GM23338 (cell line): ENCODE results near the gene LRMDA. TPM values are rescaled to one million over a fixed set of nuclear protein-coding genes. Genes with fewer than 3 reads are reported as not detected.

Experiments used
- ATAC-seq: fragments of 200-7000 bp; cut with Tn5 transposase; 3 replicates; pipeline ENCODE4 v1.9.1; 2020
- DNase-seq: peaks from one replicate; pipeline ENCODE4 v3.0.0-alpha.2; 2015; ENCODE audit warnings: low spot score
- H2AFZ ChIP-seq: fragments of 200-600 bp; sonication (generic); 2 replicates; pipeline ENCODE4 v1.8.0; 2016; ENCODE audit warnings: antibody characterized with exemption, mild to moderate bottlenecking, moderate library complexity
- H3F3A ChIP-seq: fragments of 200-600 bp; sonication (generic); replicated peaks from 2 replicates; pipeline ENCODE4 v1.8.0; 2017; ENCODE audit warnings: antibody characterized with exemption, mixed run types, low read depth
- H3K27ac ChIP-seq: fragments of 200-600 bp; sonication (generic); 2 replicates; pipeline ENCODE4 v1.6.1; 2016; ENCODE audit warnings: low read depth
- H3K27me3 ChIP-seq: fragments of 200-600 bp; sonication (generic); 2 replicates; pipeline ENCODE4 v1.8.0; 2016; ENCODE audit warnings: mild to moderate bottlenecking, mixed run types, moderate library complexity; ENCODE audit not compliant: insufficient read depth
- H3K36me3 ChIP-seq: fragments of 200-600 bp; sonication (generic); 2 replicates; pipeline ENCODE4 v1.8.0; 2016; ENCODE audit warnings: mild to moderate bottlenecking; ENCODE audit not compliant: insufficient read depth
- H3K4me1 ChIP-seq: fragments of 200-600 bp; sonication (generic); 2 replicates; pipeline ENCODE4 v1.8.0; 2016; ENCODE audit warnings: mild to moderate bottlenecking, moderate library complexity; ENCODE audit not compliant: insufficient read depth
- H3K4me2 ChIP-seq: fragments of 200-600 bp; sonication (generic); 2 replicates; pipeline ENCODE4 v1.7.1; 2017; ENCODE audit warnings: mixed run types
- H3K4me3 ChIP-seq: fragments of 200-600 bp; sonication (generic); 2 replicates; pipeline ENCODE4 v1.6.1; 2016; ENCODE audit warnings: mixed run types
- H3K79me2 ChIP-seq: fragments of 200-600 bp; sonication (generic); replicated peaks from 2 replicates; pipeline ENCODE4 v1.8.0; 2017; ENCODE audit warnings: mild to moderate bottlenecking; ENCODE audit not compliant: insufficient read depth
- H3K9me2 ChIP-seq: fragments of 200-600 bp; sonication (generic); 2 replicates; pipeline ENCODE4 v1.8.0; 2017; ENCODE audit not compliant: insufficient read depth
- H4K20me1 ChIP-seq: fragments of 200-600 bp; sonication (generic); replicated peaks from 2 replicates; pipeline ENCODE4 v1.8.0; 2017; ENCODE audit warnings: mild to moderate bottlenecking; ENCODE audit not compliant: insufficient read depth
- H3K27ac Mint-ChIP-seq: 2 replicates; pipeline ENCODE4 v1.8.0; 2020; ENCODE audit warnings: inconsistent platforms, mild to moderate bottlenecking, moderate library complexity, mixed read lengths
- H3K27me3 Mint-ChIP-seq: 3 replicates; pipeline ENCODE4 v1.8.0; 2022; ENCODE audit warnings: low read depth, mild to moderate bottlenecking, moderate library complexity, mixed read lengths, inconsistent platforms; ENCODE audit not compliant: insufficient read depth, poor library complexity
- H3K36me3 Mint-ChIP-seq: 3 replicates; pipeline ENCODE4 v1.8.0; 2021; ENCODE audit warnings: low read depth, mild to moderate bottlenecking, inconsistent platforms, moderate library complexity, mixed read lengths
- H3K4me1 Mint-ChIP-seq: 3 replicates; pipeline ENCODE4 v1.8.0; 2020; ENCODE audit warnings: mild to moderate bottlenecking, inconsistent platforms, mixed read lengths
- H3K4me3 Mint-ChIP-seq: 3 replicates; pipeline ENCODE4 v1.8.0; 2021; ENCODE audit warnings: moderate library complexity, mild to moderate bottlenecking, inconsistent platforms, mixed read lengths
- H3K9me3 Mint-ChIP-seq: 3 replicates; pipeline ENCODE4 v1.8.0; 2020; ENCODE audit warnings: moderate library complexity, mild to moderate bottlenecking, inconsistent platforms, mixed read lengths
- CREB1 ChIP-seq: fragments of 250-450 bp; sonication (Bioruptor Pico); IDR thresholded peaks from 2 replicates; pipeline ENCODE4 v1.5.0; 2020; ENCODE audit warnings: low read depth, mild to moderate bottlenecking, moderate library complexity
- CTCF ChIP-seq, 2 experiments: fragments of 200-600 bp in 1 of 2; sonication (generic) in 1 of 2; conservative IDR thresholded peaks; 2 replicates each; pipeline versions ENCODE4 v1.5.1 to v1.6.1; 2016 to 2017; ENCODE audit warnings: antibody characterized with exemption in 2 of 2, low read depth in 2 of 2, mild to moderate bottlenecking in 2 of 2, moderate library complexity in 1 of 2
- EZH2 ChIP-seq: fragments of 200-600 bp; sonication (generic); IDR thresholded peaks from one replicate; pipeline ENCODE4 v1.8.0; 2017; ENCODE audit warnings: antibody characterized with exemption, mild to moderate bottlenecking, low read depth; ENCODE audit not compliant: unreplicated experiment
- EZH2phosphoT487 ChIP-seq: fragments of 200-600 bp; sonication (generic); IDR thresholded peaks from one replicate; pipeline ENCODE4 v1.8.1; 2018; ENCODE audit warnings: antibody characterized with exemption; ENCODE audit not compliant: unreplicated experiment
- JUNB ChIP-seq: IDR thresholded peaks from one replicate; pipeline ENCODE4 v1.6.1; 2016; ENCODE audit warnings: antibody characterized with exemption; ENCODE audit not compliant: unreplicated experiment
- NANOG ChIP-seq: IDR thresholded peaks from 2 replicates; pipeline ENCODE4 v1.6.1; 2016; ENCODE audit warnings: antibody characterized with exemption, borderline replicate concordance
- REST ChIP-seq: IDR thresholded peaks from one replicate; pipeline ENCODE4 v1.6.1; 2018; ENCODE audit warnings: antibody characterized with exemption; ENCODE audit not compliant: unreplicated experiment
- STAT1 ChIP-seq: IDR thresholded peaks from one replicate; pipeline ENCODE4 v1.6.1; 2016; ENCODE audit warnings: antibody characterized with exemption; ENCODE audit not compliant: unreplicated experiment
- ZNF331 ChIP-seq: fragments of 250-450 bp; sonication (Bioruptor Pico); IDR thresholded peaks from 2 replicates; pipeline ENCODE4 v1.5.0; 2020; ENCODE audit warnings: low read depth, mild to moderate bottlenecking, moderate library complexity
- polyA plus RNA-seq: library from polyadenylated mRNA; unstranded; fragments of >200 nt; fragmentation: Nextera tagmentation; extraction: Ambion mirVana; gene quantifications from 2 replicates; pipeline ENCODE4 v1.2.1, GENCODE V29; 2016
- total RNA-seq: library from RNA; depleted of rRNA; stranded (reverse); fragments of >200 nt; shearing (Covaris generic); gene quantifications from 2 replicates; pipeline ENCODE4 v1.2.3, GENCODE V29; 2014

LRMDA gene
- total and polyA plus RNA-seq, 2 experiments from 2014 or later, result 0.90 to 1.8 TPM

GRCh38 chr10:76206797-76207352, 775.5 kb downstream of the LRMDA start (continued):
- no peak for TF ChIP-seq STAT1
- TF ChIP-seq EZH2phosphoT487, result no peak

- H3K27ac ChIP-seq, result no peak overlapping the region
- H3K79me2 ChIP-seq, result no peaks in the 10 kb centered on the region
- H3K4me3 Mint-ChIP-seq, result no peak overlapping the region
- no peaks in the 10 kb centered on the region for H3K36me3 ChIP-seq
- peaks cover 7% of the 10 kb centered on the region; the same call in 2 of the 3 replicates for H3K36me3 Mint-ChIP-seq
- no peaks in the 10 kb centered on the region for H4K20me1 ChIP-seq
- H3K9me2 ChIP-seq, result peaks cover 16% of the 10 kb centered on the region
- no peak overlapping the region; the same call in 1 of the 2 replicates for H2AFZ ChIP-seq
- H3F3A ChIP-seq, result no peaks in the 10 kb centered on the region
- H3K4me1 ChIP-seq, result no peaks in the 10 kb centered on the region; the same call in 1 of the 2 replicates
- no peaks in the 10 kb centered on the region for H3K27me3 ChIP-seq
- H3K4me3 ChIP-seq, result no peak overlapping the region
- ATAC-seq (no peak; the same call in 2 of the 3 replicates), DNase-seq (no peak)
- no peak overlapping the region for H3K27ac Mint-ChIP-seq
- no peak overlapping the region for H3K4me2 ChIP-seq
- peaks cover 21% of the 10 kb centered on the region for H3K4me1 Mint-ChIP-seq
- H3K27me3 Mint-ChIP-seq, result no peaks in the 10 kb centered on the region
- TF ChIP-seq NANOG (no peak), ZNF331 (CRISPR knock-in tag) (no peak), CTCF (conservative IDR thresholded peaks at IDR 0.05; ENCODE audit: low read depth in 2 of 2) (no peak), CREB1 (CRISPR knock-in tag) (no peak), REST (no peak)
- peaks cover 2% of the 10 kb centered on the region for H3K9me3 Mint-ChIP-seq
Measured at GRCh38 chr10:76209135-76209534, 777.7 kb downstream of the LRMDA start.

GRCh38 chr10:76210211-76210610, 778.8 kb downstream of the LRMDA start:
- Histone ChIP-seq H3K36me3 (no peaks in the 10 kb centered on the region), H4K20me1 (no peaks in the 10 kb centered on the region), H3K9me2 (peaks cover 11% of the 10 kb centered on the region), H2AFZ (no peak overlapping the region), H3K27me3 (no peaks in the 10 kb centered on the region), H3K4me2 (no peak overlapping the region), H3K4me3 (no peak overlapping the region), H3K27ac (no peak overlapping the region), H3K4me1 (no peaks in the 10 kb centered on the region; the same call in 1 of the 2 replicates), H3K79me2 (no peaks in the 10 kb centered on the region), H3F3A (no peaks in the 10 kb centered on the region)
- DNase-seq, result no peak
- no peaks in the 10 kb centered on the region for H3K27me3 Mint-ChIP-seq
- no peak overlapping the region for H3K4me3 Mint-ChIP-seq
- peaks cover 3% of the 10 kb centered on the region; the same call in 2 of the 3 replicates for H3K36me3 Mint-ChIP-seq
- ATAC-seq, result no peak
- peaks cover 2% of the 10 kb centered on the region; the same call in 2 of the 3 replicates for H3K9me3 Mint-ChIP-seq
- no peak overlapping the region for H3K27ac Mint-ChIP-seq
- H3K4me1 Mint-ChIP-seq, result peaks cover 21% of the 10 kb centered on the region
- TF ChIP-seq JUNB (no peak), NANOG (no peak), REST (no peak), CTCF (conservative IDR thresholded peaks at IDR 0.05; ENCODE audit: low read depth in 2 of 2) (no peak), ZNF331 (CRISPR knock-in tag) (no peak), STAT1 (no peak), EZH2 (no peak), CREB1 (CRISPR knock-in tag) (no peak)
